Stomach (tissue), 4 donors: ENCODE measurements around the gene STRN4.
A peak's percentile ranks its signal among the peaks of the same experiment; 100 is the strongest.

Experiments
- CTCF ChIP-seq, 7 experiments: fragments of 450-650 bp in 4 of 7; fragments of 200-600 bp in 3 of 7; sonication (generic) in 3 of 7; IDR thresholded peaks; one replicate each; pipeline ENCODE4 v1.5.1; 2016 to 2019; ENCODE audit warnings: antibody characterized with exemption in 7 of 7, control low read depth in 2 of 7, mild to moderate bottlenecking in 1 of 7
- EP300 ChIP-seq: sonication (generic); formaldehyde crosslinking; IDR thresholded peaks from one replicate; pipeline ENCODE4 v1.6.1; 2017; ENCODE audit warnings: antibody characterized with exemption
- POLR2A ChIP-seq, 4 donors: fragments of 450-650 bp; IDR thresholded peaks; one replicate each; pipeline ENCODE4 v1.6.1; 2016; ENCODE audit warnings: antibody characterized with exemption in 4 of 4, control low read depth in 2 of 4, mild to moderate bottlenecking in 1 of 4, moderate library complexity in 1 of 4
- POLR2AphosphoS5 ChIP-seq, 3 donors: sonication (generic); formaldehyde crosslinking; IDR thresholded peaks; one replicate each; pipeline ENCODE4 v1.6.1; 2016; ENCODE audit warnings: antibody characterized with exemption in 3 of 3

GRCh38 chr19:46717034-46717715 lies 29.1 kb downstream of the STRN4 start, which contains the start of gene PRKD2:
- TF ChIP-seq CTCF (IDR thresholded peaks at IDR 0.05) (no peak), POLR2A (IDR thresholded peaks at IDR 0.05) (no peak), POLR2AphosphoS5 (IDR thresholded peaks at IDR 0.05) (peak; percentile 17 to 41 (median 36)), EP300 (no peak)
